Spleen (tissue), 11 donors: ENCODE measurements around the gene HRH1. TPM values are rescaled to one million over a fixed set of nuclear protein-coding genes. Genes with fewer than 3 reads are reported as not detected.
A peak's percentile ranks its signal among the peaks of the same experiment; 100 is the strongest.

Experiments used
- DNase-seq: peaks from one replicate; pipeline ENCODE4 v3.0.0-alpha.2; 2020
- H3K27ac ChIP-seq, 8 donors: fragments of 200-600 bp; sonication (generic) in 7 of 8; 1 replicate in 4 of 8; 2 replicates in 4 of 8; pipeline versions ENCODE4 v1.5.0 to v1.8.0; 2016 to 2021; ENCODE audit warnings: inconsistent platforms in 4 of 8, mild to moderate bottlenecking in 4 of 8, moderate library complexity in 1 of 8
- H3K27me3 ChIP-seq, 7 donors: fragments of 200-600 bp; sonication (generic) in 6 of 7; replicated peaks in 1 of 7; 1 replicate in 4 of 7; 2 replicates in 3 of 7; pipeline versions ENCODE4 v1.5.0 to v1.8.0; 2016 to 2021; ENCODE audit warnings: inconsistent platforms in 3 of 7, mild to moderate bottlenecking in 1 of 7
- H3K36me3 ChIP-seq, 6 donors: fragments of 200-600 bp; sonication (generic) in 5 of 6; 1 replicate in 4 of 6; 2 replicates in 2 of 6; pipeline versions ENCODE4 v1.5.0 to v1.8.0; 2016 to 2021; ENCODE audit warnings: inconsistent platforms in 2 of 6
- H3K4me1 ChIP-seq, 6 donors: fragments of 200-600 bp; sonication (generic) in 5 of 6; 1 replicate in 3 of 6; 2 replicates in 3 of 6; pipeline versions ENCODE4 v1.5.0 to v1.8.0; 2016 to 2021; ENCODE audit warnings: inconsistent platforms in 3 of 6
- H3K4me3 ChIP-seq, 8 donors: fragments of 200-600 bp; sonication (generic) in 7 of 8; 1 replicate in 4 of 8; 2 replicates in 4 of 8; pipeline versions ENCODE4 v1.5.0 to v1.8.0; 2016 to 2021; ENCODE audit warnings: inconsistent platforms in 4 of 8, mild to moderate bottlenecking in 4 of 8, moderate library complexity in 2 of 8
- H3K9me3 ChIP-seq, 8 donors: fragments of 200-600 bp; sonication (generic) in 7 of 8; 1 replicate in 4 of 8; 2 replicates in 4 of 8; pipeline versions ENCODE4 v1.5.0 to v1.8.0; 2016 to 2021; ENCODE audit warnings: inconsistent platforms in 4 of 8
- CTCF ChIP-seq, 11 experiments: fragments of 200-600 bp in 7 of 11; fragments of 450-650 bp in 4 of 11; sonication (generic) in 4 of 11; IDR thresholded peaks in 8 of 11; conservative IDR thresholded peaks in 3 of 11; 1 replicate in 7 of 11; 2 replicates in 4 of 11; pipeline versions ENCODE4 v1.4.0 to v1.8.0; 2016 to 2021; ENCODE audit warnings: antibody characterized with exemption in 11 of 11, inconsistent platforms in 4 of 11, mild to moderate bottlenecking in 1 of 11
- POLR2A ChIP-seq, 3 donors: fragments of 450-650 bp; IDR thresholded peaks; one replicate each; pipeline ENCODE4 v1.5.1; 2017; ENCODE audit warnings: antibody characterized with exemption in 3 of 3, mild to moderate bottlenecking in 1 of 3
- POLR2AphosphoS5 ChIP-seq, 3 donors: sonication (generic); formaldehyde crosslinking; IDR thresholded peaks; one replicate each; pipeline ENCODE4 v1.5.1; 2017; ENCODE audit warnings: antibody characterized with exemption in 3 of 3
- WGBS, 5 donors: extraction: QIAGEN DNeasy Blood & Tissue Kit in 3 of 5; methylation state at CpG; one replicate each; pipeline versions ENCODE4 v1.1.5 to v1.1.7; 2013 to 2018; 5-methylcytosine and 5-hydroxymethylcytosine counted together
- intact Hi-C: fragments of 100-400 bp; cut with DNase I; formaldehyde crosslinking; loops from one replicate; pipeline ENCODE4 v1.15.0; 2023; ENCODE audit warnings: low total_unique reads
- polyA plus RNA-seq, 3 donors: library from polyadenylated mRNA; stranded (reverse); fragments of 200-250 nt; gene quantifications; one replicate each; pipeline ENCODE4 v1.2.1, GENCODE V29; 2013
- total RNA-seq, 7 donors: library from RNA; depleted of rRNA in 3 of 7; stranded (reverse); fragments of >200 nt in 3 of 7; fragmentation: NEBNext Ultra II Directional in 4 of 7; extraction: Animal tissue kit (Norgen Biotek cat#: 25700) in 4 of 7; gene quantifications; one replicate each; pipeline versions ENCODE4 v1.1.0 to v1.2.1, GENCODE V29; 2016 to 2021
- donor health status: healthy with polysubstance abuse.
- donor health status: DM: no; HTN: no; CAD: no; lungs with moderate emphysema.
- donor health status: DM: no; HTN: no; CAD: no.
- donor health status: Bipolar disorder and iron deficiency.
- donor health status: healthy.
- donor health status: DM: no; HTN: no; CAD: no.
- donor health status: DM: yes; HTN: yes; CAD: no.

The HRH1 gene
- total and polyA plus RNA-seq, 10 donors, result 0.15 to 4.4 (median 1.8) TPM

- peak overlapping the region in 7 of 8 donors; percentile 78 to 90 (median 86) for H3K27ac ChIP-seq
- no peaks in the 10 kb centered on the region for H3K27me3 ChIP-seq
- intact Hi-C loops, result no loop called here
- no peak for DNase-seq
- no peaks in the 10 kb centered on the region for H3K9me3 ChIP-seq
- peaks cover 41 to 69% (median 53%) of the 10 kb centered on the region in 6 donors for H3K4me1 ChIP-seq
- H3K4me3 ChIP-seq, result peak overlapping the region in 1 of 8 donors; percentile 14
- peaks cover 0 to 32% (median 0%) of the 10 kb centered on the region in 6 donors for H3K36me3 ChIP-seq
- TF ChIP-seq CTCF (IDR thresholded peaks at IDR 0.05 in 8 of 11, conservative IDR thresholded peaks at IDR 0.05 in 3 of 11) (no peak), POLR2AphosphoS5 (IDR thresholded peaks at IDR 0.05) (no peak), POLR2A (IDR thresholded peaks at IDR 0.05) (no peak)
- 79 to 84% (median 80%) methylated on average over 11 of the region's 11 CpGs for WGBS, 5 donors
Measured at GRCh38 chr3:11290743-11291680, 136.7 kb downstream of the HRH1 start.

GRCh38 chr3:11291808-11292207 lies 137.5 kb downstream of the HRH1 start:
- peaks cover 41 to 61% (median 52%) of the 10 kb centered on the region in 6 donors for H3K4me1 ChIP-seq
- 76 to 84% (median 81%) methylated on average over 5 of the region's 5 CpGs for WGBS, 5 donors
- H3K27ac ChIP-seq, result peak overlapping the region in 7 of 8 donors; percentile 78 to 90 (median 86)

GRCh38 chr3:11297126-11297525 lies 142.8 kb downstream of the HRH1 start:
- H3K36me3 ChIP-seq, result peaks cover 0 to 78% (median 24%) of the 10 kb centered on the region in 6 donors
- intact Hi-C loops, result no loop called here
- TF ChIP-seq POLR2AphosphoS5 (IDR thresholded peaks at IDR 0.05) (no peak), CTCF (IDR thresholded peaks at IDR 0.05 in 8 of 11, conservative IDR thresholded peaks at IDR 0.05 in 3 of 11) (no peak), POLR2A (IDR thresholded peaks at IDR 0.05) (no peak)
- no peaks in the 10 kb centered on the region for H3K27me3 ChIP-seq
- peaks cover 0 to 8% (median under 1%) of the 10 kb centered on the region in 6 donors for H3K4me1 ChIP-seq
- H3K4me3 ChIP-seq, result no peak overlapping the region
- WGBS, 5 donors, result 94 to 98% (median 97%) methylated on average over 4 of the region's 4 CpGs
- no peak overlapping the region for H3K27ac ChIP-seq
- no peak for DNase-seq
- no peaks in the 10 kb centered on the region for H3K9me3 ChIP-seq

More at GRCh38 chr3:11291808-11292207, 137.5 kb downstream of the HRH1 start:
- intact Hi-C loops, result no loop called here
- Histone ChIP-seq H3K9me3 (no peaks in the 10 kb centered on the region), H3K36me3 (peaks cover 0 to 38% (median 0%) of the 10 kb centered on the region in 6 donors), H3K4me3 (no peak overlapping the region), H3K27me3 (no peaks in the 10 kb centered on the region)
- DNase-seq, result no peak
- TF ChIP-seq POLR2AphosphoS5 (IDR thresholded peaks at IDR 0.05) (no peak), CTCF (IDR thresholded peaks at IDR 0.05 in 8 of 11, conservative IDR thresholded peaks at IDR 0.05 in 3 of 11) (no peak), POLR2A (IDR thresholded peaks at IDR 0.05) (no peak)

GRCh38 chr3:11300970-11301369 lies 146.7 kb downstream of the HRH1 start:
- peak overlapping the region in 6 of 8 donors; percentile 9 to 53 (median 27) for H3K27ac ChIP-seq
- intact Hi-C loops, result no loop called here
- TF ChIP-seq POLR2AphosphoS5 (IDR thresholded peaks at IDR 0.05) (no peak), CTCF (IDR thresholded peaks at IDR 0.05 in 8 of 11, conservative IDR thresholded peaks at IDR 0.05 in 3 of 11) (no peak), POLR2A (IDR thresholded peaks at IDR 0.05) (no peak)
- WGBS, 5 donors, result 66 to 85% (median 80%) methylated on average over 3 of the region's 3 CpGs
- H3K9me3 ChIP-seq, result no peaks in the 10 kb centered on the region
- H3K4me1 ChIP-seq, result peaks cover 0 to 19% (median 0%) of the 10 kb centered on the region in 6 donors
- H3K4me3 ChIP-seq, result no peak overlapping the region
- no peaks in the 10 kb centered on the region for H3K27me3 ChIP-seq
- no peak for DNase-seq
- H3K36me3 ChIP-seq, result peaks cover 0 to 97% (median 32%) of the 10 kb centered on the region in 6 donors
